ENCODE data around the gene SYT2. TPM values are rescaled to one million over a fixed set of nuclear protein-coding genes. Genes with fewer than 3 reads are reported as not detected.

SYT2 gene
- total RNA-seq, 2 experiments from 2014 or later, result not detected

DNA sequence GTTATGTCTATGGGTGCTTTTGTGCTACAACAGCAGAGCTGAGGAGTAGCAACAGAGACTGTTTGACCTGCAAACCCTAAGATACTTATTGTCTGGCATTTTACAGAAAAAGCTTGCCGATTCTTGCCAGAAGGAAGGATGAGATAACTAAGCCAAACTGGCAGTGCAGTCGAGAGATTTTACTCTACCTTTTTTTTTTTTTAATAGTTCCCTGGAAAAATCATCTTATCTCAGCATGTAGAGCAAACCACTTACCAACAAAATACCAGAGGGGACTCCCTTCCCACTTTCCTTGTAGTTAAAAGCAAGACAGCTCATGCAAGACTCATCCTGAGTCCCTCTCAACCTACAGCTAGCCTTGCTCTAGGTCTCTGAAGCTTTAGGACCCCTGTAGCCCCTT is 132.9 kb downstream of the SYT2 start:
- Mint-ChIP-seq H3K9me3 (no peaks in the 10 kb centered on the region), H3K4me1 (ENCODE audit: low read depth) (no peaks in the 10 kb centered on the region), H3K36me3 (peaks cover 11% of the 10 kb centered on the region), H3K4me3 (no peak overlapping the region), H3K27ac (no peak overlapping the region), H3K27me3 (no peaks in the 10 kb centered on the region)
- ChIA-PET POLR2A (interaction anchor here (0.7 kb wide), 1 partner anchor 13 kb away, joined by 6 read pairs; no protein-coding TSS in a partner anchor), CTCF (interaction anchor here (0.9 to 1.1 kb wide), 2 partner anchors 9 to 105 kb away, joined by 3 to 5 read pairs; no protein-coding TSS in a partner anchor)
- intact Hi-C loops (cut with micrococcal nuclease), result loop anchor here (10.0 kb wide), 1 partner anchor 113 kb away; no protein-coding TSS in a partner anchor
- no peak for DNase-seq

DNA sequence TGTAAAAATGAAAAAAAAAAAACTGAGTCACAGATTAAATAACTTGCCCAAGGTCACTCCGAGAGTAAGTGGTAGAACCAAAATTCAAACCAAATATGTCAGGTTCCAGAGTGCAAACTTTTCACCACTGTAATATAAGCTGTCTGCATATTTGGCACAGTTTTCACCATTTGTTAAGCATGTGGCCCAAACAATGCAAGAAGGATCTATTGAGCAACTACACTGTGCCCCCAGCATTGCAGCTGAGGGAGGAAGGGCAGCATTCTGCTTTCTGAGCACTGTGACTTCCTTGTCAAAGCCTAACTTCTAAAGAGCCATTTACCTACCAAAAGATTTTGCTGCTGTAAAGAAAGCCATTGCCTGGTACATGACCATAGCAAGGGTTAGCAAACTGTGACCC is 133.4 kb downstream of the SYT2 start:
- Mint-ChIP-seq H3K36me3 (peaks cover 6% of the 10 kb centered on the region), H3K4me1 (ENCODE audit: low read depth) (no peaks in the 10 kb centered on the region), H3K4me3 (no peak overlapping the region), H3K27me3 (no peaks in the 10 kb centered on the region), H3K27ac (no peak overlapping the region), H3K9me3 (no peaks in the 10 kb centered on the region)
- ChIA-PET CTCF (interaction anchor here (0.9 kb wide), 1 partner anchor 105 kb away, joined by 5 read pairs; no protein-coding TSS in a partner anchor), POLR2A (interaction anchor here (0.7 kb wide), 1 partner anchor 12 kb away, joined by 6 read pairs; no protein-coding TSS in a partner anchor)
- intact Hi-C loops (cut with micrococcal nuclease), result loop anchor here (10.0 kb wide), 1 partner anchor 112 kb away; no protein-coding TSS in a partner anchor
- no peak for DNase-seq

DNA sequence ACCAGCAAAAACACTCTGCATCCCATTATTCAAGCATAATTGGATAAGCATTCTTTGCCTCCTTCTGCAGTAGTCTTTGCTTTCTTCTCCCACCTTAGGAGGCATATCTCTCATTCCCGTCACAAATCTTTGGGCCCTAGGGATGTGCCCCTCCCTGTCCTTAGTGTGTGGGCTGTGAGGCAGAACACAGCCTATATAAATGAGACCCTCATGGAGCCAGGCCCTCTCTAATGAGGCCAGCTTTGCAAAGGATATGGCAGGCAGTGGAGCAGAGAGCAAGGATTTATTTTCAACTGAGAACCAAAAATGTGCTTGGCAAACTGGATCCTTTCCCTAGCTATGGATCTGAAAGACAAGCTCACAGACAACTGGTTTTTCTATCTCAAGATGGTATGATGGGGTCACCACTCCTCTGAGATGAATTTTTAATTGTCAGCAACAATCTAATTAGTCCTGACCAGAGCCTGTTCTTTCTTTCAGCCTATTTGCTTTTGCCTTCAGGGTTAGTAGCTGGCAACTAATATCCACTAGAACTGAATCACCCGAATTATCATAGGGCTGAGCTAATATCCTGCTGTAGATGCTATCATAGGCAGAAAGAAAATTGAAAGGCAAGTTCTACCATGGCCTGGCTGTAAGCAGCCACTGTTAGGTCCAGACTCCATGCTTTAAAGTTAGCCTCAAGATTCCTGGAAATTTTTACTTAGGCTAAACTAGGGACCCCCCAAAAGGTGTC is 134.2 kb downstream of the SYT2 start:
- H3K36me3 Mint-ChIP-seq, result peaks cover 6% of the 10 kb centered on the region
- H3K4me1 Mint-ChIP-seq (ENCODE audit: low read depth), result no peaks in the 10 kb centered on the region
- POLR2A ChIA-PET, result no interaction called here
- intact Hi-C loops (cut with micrococcal nuclease), result loop anchor here (10.0 kb wide), 1 partner anchor 111 kb away; no protein-coding TSS in a partner anchor
- H3K9me3 Mint-ChIP-seq, result no peaks in the 10 kb centered on the region
- H3K27ac Mint-ChIP-seq, result no peak overlapping the region
- no peaks in the 10 kb centered on the region for H3K27me3 Mint-ChIP-seq
- no peak overlapping the region for H3K4me3 Mint-ChIP-seq
- CTCF ChIA-PET, result interaction anchor here (1.1 kb wide), 1 partner anchor 10 kb away, joined by 3 read pairs; no protein-coding TSS in a partner anchor
- DNase-seq, result no peak

DNA sequence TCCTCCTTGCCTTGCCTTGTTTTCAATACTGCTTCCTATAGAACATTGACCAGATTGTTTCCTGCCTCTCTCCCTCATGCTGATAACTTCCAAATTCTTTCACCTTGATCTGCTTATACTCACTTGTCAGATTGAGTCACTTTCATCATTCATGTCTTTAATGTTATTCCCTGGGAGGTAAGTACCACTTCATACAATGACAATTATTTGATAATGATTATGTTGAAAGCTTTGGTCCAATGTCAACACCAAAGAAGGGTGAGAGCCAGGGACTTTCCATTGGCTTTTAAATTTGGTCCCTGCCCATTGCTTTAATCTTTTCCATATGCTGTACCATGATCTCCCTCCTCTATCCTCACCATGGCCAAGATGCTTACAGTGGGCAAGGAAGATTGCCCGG is 137.4 kb downstream of the SYT2 start:
- CTCF ChIA-PET, result interaction anchor here (0.6 to 1.5 kb wide), 3 partner anchors 8 to 513 kb away, joined by 3 read pairs; no protein-coding TSS in a partner anchor
- no peak overlapping the region for H3K27ac Mint-ChIP-seq
- no peak for DNase-seq
- no peaks in the 10 kb centered on the region for H3K4me1 Mint-ChIP-seq (ENCODE audit: low read depth)
- POLR2A ChIA-PET, result no interaction called here
- peaks cover 5% of the 10 kb centered on the region for H3K36me3 Mint-ChIP-seq
- no peak overlapping the region for H3K4me3 Mint-ChIP-seq
- H3K27me3 Mint-ChIP-seq, result no peaks in the 10 kb centered on the region
- H3K9me3 Mint-ChIP-seq, result no peaks in the 10 kb centered on the region
- intact Hi-C loops (cut with micrococcal nuclease), result loop anchor here (10.0 kb wide), 1 partner anchor 108 kb away; no protein-coding TSS in a partner anchor

DNA sequence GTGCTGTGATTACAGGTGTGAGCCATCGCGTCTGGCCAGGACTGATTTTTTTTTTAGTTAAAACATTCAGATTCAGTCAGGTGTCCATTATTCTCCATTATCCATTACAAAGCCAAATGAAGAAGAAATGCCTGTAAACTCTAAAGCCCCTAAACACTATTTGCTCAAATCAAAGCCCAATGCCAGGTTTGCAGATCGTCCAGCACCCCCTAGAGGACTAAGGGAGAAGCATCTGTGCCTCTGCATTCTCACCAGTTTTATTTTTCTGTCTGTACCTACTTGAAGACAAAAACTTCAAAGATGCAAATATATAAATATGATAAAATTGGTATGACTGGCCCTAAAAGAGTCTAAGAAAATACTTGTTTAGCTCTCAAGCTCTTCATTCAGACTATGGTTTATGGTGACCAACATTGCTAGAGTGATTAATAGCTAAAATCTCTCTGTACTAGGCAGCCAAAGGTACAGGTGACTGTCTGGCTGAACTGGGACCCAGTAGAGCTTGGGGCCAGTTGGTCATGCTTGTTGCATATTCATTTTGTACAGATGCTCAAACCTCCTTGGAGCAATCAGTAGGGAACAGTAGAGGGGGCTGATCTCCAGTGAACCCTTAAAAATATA is 138.4 kb downstream of the SYT2 start:
- no peak overlapping the region for H3K27ac Mint-ChIP-seq
- no peaks in the 10 kb centered on the region for H3K27me3 Mint-ChIP-seq
- CTCF ChIA-PET, result interaction anchor here (0.6 to 3.4 kb wide), 22 partner anchors 9 to 457 kb away, joined by 3 to 17 read pairs (median 3); partner anchors contain the start of gene SYT2
- H3K9me3 Mint-ChIP-seq, result no peaks in the 10 kb centered on the region
- intact Hi-C loops (cut with micrococcal nuclease), result loop anchor here (2.0 to 10.0 kb wide), 2 partner anchors 107 to 229 kb away; no protein-coding TSS in a partner anchor
- POLR2A ChIA-PET, result no interaction called here
- no peak overlapping the region for H3K4me3 Mint-ChIP-seq
- H3K36me3 Mint-ChIP-seq, result peaks cover 8% of the 10 kb centered on the region
- peak; percentile 40 for DNase-seq
- H3K4me1 Mint-ChIP-seq (ENCODE audit: low read depth), result no peaks in the 10 kb centered on the region

DNA sequence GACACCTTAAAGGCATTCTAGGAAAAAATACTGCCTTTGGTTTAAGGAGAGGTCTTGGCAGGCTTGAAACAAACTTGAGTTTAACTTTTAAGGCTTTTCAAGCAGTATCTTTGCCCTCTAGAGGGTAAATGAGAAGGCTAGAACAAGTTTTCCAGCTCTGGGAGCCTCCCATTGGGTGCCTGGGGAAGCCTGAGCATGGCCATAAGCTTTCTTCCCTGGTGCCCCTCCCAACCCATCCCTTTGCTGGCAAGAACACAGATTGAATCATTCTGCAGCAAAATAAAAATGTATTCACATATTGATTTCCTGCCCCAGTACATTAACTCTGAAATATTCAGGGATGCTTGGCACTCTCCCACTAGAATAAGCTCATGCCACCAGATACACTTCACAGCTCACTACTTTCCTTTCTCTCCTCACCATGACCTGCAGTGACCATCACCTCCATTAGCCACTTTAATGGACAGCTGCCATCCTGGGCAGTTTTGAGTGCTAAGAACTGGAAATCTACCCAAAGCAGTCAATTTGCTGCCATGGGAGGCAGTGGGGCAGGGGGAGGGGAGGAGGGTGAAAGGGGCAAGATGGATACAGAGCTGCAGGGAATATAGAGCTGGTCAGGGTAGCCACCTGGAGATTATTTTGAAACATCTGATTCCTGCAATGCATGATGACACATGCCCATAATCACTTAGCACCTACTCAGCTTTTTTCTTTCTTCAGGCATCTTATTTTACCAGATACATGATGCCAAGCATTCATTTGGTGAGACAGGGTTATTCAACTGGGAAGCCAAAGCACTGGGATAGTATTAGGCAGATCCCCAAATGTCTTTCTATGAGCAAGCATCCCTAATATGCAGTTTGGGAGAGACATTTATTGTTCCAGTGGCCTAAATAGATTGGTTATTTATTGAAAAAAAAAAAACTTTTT is 140.6 kb downstream of the SYT2 start:
- H3K36me3 Mint-ChIP-seq, result peaks cover 8% of the 10 kb centered on the region

DNA sequence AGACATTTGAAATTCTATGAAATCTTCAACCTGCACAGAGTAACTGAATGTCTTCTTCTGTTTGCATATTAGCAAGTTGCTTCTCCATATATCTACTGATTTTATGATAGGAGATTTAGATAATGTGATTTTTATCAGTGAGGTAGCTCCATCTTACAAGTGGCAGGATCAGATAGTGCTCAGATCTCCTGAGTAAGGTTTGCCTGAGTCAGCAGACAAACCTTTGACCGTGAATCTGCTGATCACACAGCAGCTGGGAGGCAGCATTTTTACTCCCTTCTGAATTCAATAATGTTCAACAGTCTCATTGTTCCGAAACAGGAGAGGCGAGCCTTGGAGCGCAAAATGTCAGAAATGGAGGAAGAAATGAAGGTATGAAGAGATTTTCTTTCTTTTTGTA is 141.4 kb downstream of the SYT2 start:
- DNase-seq, result no peak
- Mint-ChIP-seq H3K4me3 (no peak overlapping the region), H3K27ac (no peak overlapping the region), H3K4me1 (ENCODE audit: low read depth) (no peaks in the 10 kb centered on the region), H3K36me3 (peaks cover 8% of the 10 kb centered on the region), H3K9me3 (no peaks in the 10 kb centered on the region), H3K27me3 (no peaks in the 10 kb centered on the region)
- ChIA-PET CTCF (interaction anchor here (0.7 to 1.2 kb wide), 3 partner anchors 9 to 80 kb away, joined by 3 to 5 read pairs (median 3); no protein-coding TSS in a partner anchor), POLR2A (no interaction called here)
- intact Hi-C loops (cut with micrococcal nuclease), result no loop called here

More for the DNA sequence above, 140.6 kb downstream of the SYT2 start:
- ChIA-PET CTCF (interaction anchor here (1.1 to 3.4 kb wide), 3 partner anchors 8 to 105 kb away, joined by 3 to 17 read pairs (median 5); no protein-coding TSS in a partner anchor), POLR2A (no interaction called here)
- Mint-ChIP-seq H3K27me3 (no peaks in the 10 kb centered on the region), H3K4me3 (no peak overlapping the region), H3K9me3 (no peaks in the 10 kb centered on the region), H3K4me1 (ENCODE audit: low read depth) (no peaks in the 10 kb centered on the region), H3K27ac (no peak overlapping the region)
- intact Hi-C loops (cut with micrococcal nuclease), result loop anchor here (2.0 to 10.0 kb wide), 2 partner anchors 105 to 227 kb away; no protein-coding TSS in a partner anchor
- no peak for DNase-seq

DNA sequence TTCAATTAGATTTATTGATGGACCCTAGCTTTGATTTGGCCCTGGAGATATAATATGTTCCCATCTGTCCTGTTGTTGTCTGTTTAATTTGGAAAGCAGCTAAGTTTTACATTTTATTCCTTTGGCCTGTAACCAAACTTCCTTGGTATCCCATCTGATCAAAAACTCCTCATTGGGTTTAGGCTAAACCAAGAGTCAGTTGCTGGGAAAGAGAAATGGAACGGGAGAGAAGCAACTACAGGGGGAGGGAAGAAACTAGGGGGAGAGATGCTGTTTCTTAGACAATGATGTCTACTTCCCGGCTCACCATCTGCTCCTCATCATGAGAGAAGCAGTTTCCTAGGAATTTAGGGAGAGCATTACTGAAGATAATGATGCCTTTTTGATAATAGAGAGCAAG is 141.8 kb downstream of the SYT2 start:
- H3K27ac Mint-ChIP-seq, result no peak overlapping the region
- H3K4me3 Mint-ChIP-seq, result no peak overlapping the region
- no peaks in the 10 kb centered on the region for H3K4me1 Mint-ChIP-seq (ENCODE audit: low read depth)
- H3K27me3 Mint-ChIP-seq, result no peaks in the 10 kb centered on the region
- ChIA-PET POLR2A (no interaction called here), CTCF (interaction anchor here (0.7 to 1.2 kb wide), 2 partner anchors 9 to 80 kb away, joined by 3 read pairs; no protein-coding TSS in a partner anchor)
- no peaks in the 10 kb centered on the region for H3K9me3 Mint-ChIP-seq
- no peak for DNase-seq
- intact Hi-C loops (cut with micrococcal nuclease), result no loop called here
- peaks cover 7% of the 10 kb centered on the region for H3K36me3 Mint-ChIP-seq

DNA sequence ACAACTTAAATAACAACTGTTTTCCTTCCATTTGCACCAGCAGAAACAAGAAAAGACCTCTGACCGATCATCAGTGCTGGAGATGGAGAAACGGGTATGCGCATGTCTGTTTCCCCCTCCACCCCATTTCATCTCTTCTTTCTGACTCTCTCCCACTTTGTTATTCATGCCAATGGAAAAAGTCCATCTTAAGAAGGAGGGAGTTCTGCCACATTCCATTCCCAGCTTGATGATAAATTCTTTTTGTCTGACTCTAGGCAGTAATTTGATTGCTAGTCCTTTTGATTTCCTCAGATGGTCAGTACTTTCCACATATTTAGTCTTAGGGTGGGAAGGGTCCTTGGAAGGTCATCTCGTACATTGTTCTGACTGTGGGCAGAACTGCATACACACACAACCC is 142.5 kb downstream of the SYT2 start:
- no peak overlapping the region for H3K4me3 Mint-ChIP-seq
- CTCF ChIA-PET, result interaction anchor here (0.6 kb wide), 1 partner anchor 238 kb away, joined by 3 read pairs; no protein-coding TSS in a partner anchor
- POLR2A ChIA-PET, result interaction anchor here (0.6 kb wide), 1 partner anchor 223 kb away, joined by 3 read pairs; no protein-coding TSS in a partner anchor
- H3K4me1 Mint-ChIP-seq (ENCODE audit: low read depth), result no peaks in the 10 kb centered on the region
- no peaks in the 10 kb centered on the region for H3K27me3 Mint-ChIP-seq
- no peak overlapping the region for H3K27ac Mint-ChIP-seq
- no peak for DNase-seq
- intact Hi-C loops (cut with micrococcal nuclease), result no loop called here
- peaks cover 6% of the 10 kb centered on the region for H3K36me3 Mint-ChIP-seq
- no peaks in the 10 kb centered on the region for H3K9me3 Mint-ChIP-seq

DNA sequence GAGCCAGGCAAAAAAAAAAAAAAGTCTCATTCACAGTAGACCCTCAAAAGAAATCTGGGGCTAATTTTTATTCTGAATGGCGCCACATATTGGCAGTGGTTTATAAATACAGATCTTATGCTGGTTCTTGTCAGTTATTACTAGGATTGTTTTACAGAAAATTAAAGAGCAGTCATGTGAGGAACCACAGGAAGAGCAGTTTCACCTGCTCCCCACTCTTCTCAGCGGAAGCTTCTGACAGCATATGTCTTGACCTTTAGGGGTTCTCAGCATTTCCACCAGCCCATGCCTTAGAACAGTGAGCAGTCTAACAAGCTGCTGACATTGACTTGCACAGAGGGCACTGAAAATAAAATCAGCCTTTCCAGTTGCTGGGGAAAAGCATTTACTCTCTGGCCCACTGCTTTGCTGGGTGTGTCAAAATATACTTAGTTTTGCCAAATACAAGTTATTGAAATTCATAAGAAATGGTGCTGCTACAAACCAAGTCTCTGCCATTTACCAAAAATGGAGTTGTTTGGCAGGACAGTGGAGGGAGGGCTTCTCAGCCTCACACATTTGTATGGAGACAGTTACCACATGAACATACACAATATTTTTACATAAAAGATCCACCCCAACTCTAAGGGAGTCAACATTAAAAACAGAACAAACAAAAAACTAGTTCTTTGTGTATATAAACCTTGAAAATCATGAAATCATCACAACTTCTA is 144.2 kb downstream of the SYT2 start:
- Mint-ChIP-seq H3K36me3 (peaks cover 6% of the 10 kb centered on the region), H3K4me1 (ENCODE audit: low read depth) (no peaks in the 10 kb centered on the region), H3K4me3 (no peak overlapping the region), H3K27me3 (no peaks in the 10 kb centered on the region), H3K9me3 (no peaks in the 10 kb centered on the region), H3K27ac (no peak overlapping the region)
- intact Hi-C loops (cut with micrococcal nuclease), result no loop called here
- ChIA-PET POLR2A (no interaction called here), CTCF (no interaction called here)
- no peak for DNase-seq

DNA sequence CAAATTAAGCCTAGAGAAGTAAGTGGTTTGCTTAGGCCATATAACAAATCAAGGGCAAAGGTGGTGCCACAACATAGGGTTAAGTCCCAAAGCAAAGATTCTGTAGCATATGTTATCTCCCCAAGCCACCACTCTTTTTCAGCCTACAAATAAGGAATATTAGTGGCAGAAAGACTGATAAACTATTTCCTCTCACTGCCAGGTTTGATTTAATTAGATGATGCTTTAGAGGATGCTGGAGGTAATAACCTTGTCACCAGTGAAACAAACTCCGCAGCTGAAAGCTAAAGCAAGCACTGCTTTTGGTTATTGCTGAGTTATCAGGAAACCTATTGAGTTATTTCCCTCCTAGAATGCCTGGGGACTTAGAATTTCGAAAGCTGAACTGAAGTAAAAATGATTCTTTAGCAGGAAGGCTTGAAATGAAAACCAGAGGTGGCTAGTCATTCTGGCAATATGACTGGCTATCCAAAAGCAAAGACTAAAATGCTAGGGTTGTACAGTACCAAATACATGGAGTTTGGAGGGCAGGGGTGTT is 145.2 kb downstream of the SYT2 start:
- Mint-ChIP-seq H3K27me3 (no peaks in the 10 kb centered on the region), H3K9me3 (no peaks in the 10 kb centered on the region), H3K4me1 (ENCODE audit: low read depth) (no peaks in the 10 kb centered on the region), H3K36me3 (peaks cover 6% of the 10 kb centered on the region), H3K27ac (no peak overlapping the region), H3K4me3 (no peak overlapping the region)
- intact Hi-C loops (cut with micrococcal nuclease), result no loop called here
- POLR2A ChIA-PET, result no interaction called here
- no peak for DNase-seq
- CTCF ChIA-PET, result interaction anchor here (1.1 to 1.5 kb wide), 2 partner anchors 101 to 219 kb away, joined by 3 read pairs; no protein-coding TSS in a partner anchor

Data from activated CD4-positive, alpha-beta memory T cell treated with anti-CD3 and anti-CD28 coated beads for 36 hours (primary cell).